CD14-positive monocyte (primary cell): ENCODE data around the gene GPALPP1. TPM values are rescaled to one million over a fixed set of nuclear protein-coding genes. Genes with fewer than 3 reads are reported as not detected.

Source experiments
- DNase-seq, 3 donors: peaks; one replicate each; pipeline ENCODE4 v3.0.0-alpha.2; 2011 to 2022
- H2AFZ ChIP-seq: 2 replicates; pipeline ENCODE4 v1.6.0; 2012; ENCODE audit warnings: mild to moderate bottlenecking, low read depth, low read length, inconsistent platforms; ENCODE audit not compliant: insufficient read depth, poor library complexity, severe bottlenecking
- H3K27ac ChIP-seq, 2 donors: 1 replicate in 1 of 2; 2 replicates in 1 of 2; pipeline ENCODE4 v1.5.1; 2012 to 2013; ENCODE audit warnings: low read length in 2 of 2, control low read depth in 1 of 2, inconsistent platforms in 1 of 2, low read depth in 1 of 2, mild to moderate bottlenecking in 1 of 2
- H3K27me3 ChIP-seq, 2 donors: one replicate each; pipeline versions ENCODE4 v1.6.0 to v1.6.1; 2011 to 2013; ENCODE audit warnings: low read length in 2 of 2; ENCODE audit not compliant: control insufficient read depth in 2 of 2, insufficient read depth in 2 of 2
- H3K36me3 ChIP-seq, 2 donors: replicated peaks in 1 of 2; 1 replicate in 1 of 2; 2 replicates in 1 of 2; pipeline versions ENCODE4 v1.5.1 to v1.6.1; 2012 to 2013; ENCODE audit warnings: low read length in 2 of 2, control low read depth in 1 of 2, inconsistent platforms in 1 of 2, mild to moderate bottlenecking in 1 of 2; ENCODE audit not compliant: insufficient read depth in 2 of 2, control insufficient read depth in 1 of 2
- H3K4me1 ChIP-seq, 2 donors: 1 replicate in 1 of 2; 2 replicates in 1 of 2; pipeline versions ENCODE4 v1.5.1 to v1.6.1; 2012 to 2013; ENCODE audit warnings: low read length in 2 of 2, control low read depth in 1 of 2, inconsistent platforms in 1 of 2, mild to moderate bottlenecking in 1 of 2, moderate library complexity in 1 of 2; ENCODE audit not compliant: insufficient read depth in 2 of 2, control insufficient read depth in 1 of 2
- H3K4me2 ChIP-seq: replicated peaks from 2 replicates; pipeline ENCODE3; 2012; ENCODE audit warnings: low read length, moderate library complexity, mild to moderate bottlenecking; ENCODE audit not compliant: poor library complexity, severe bottlenecking; ENCODE audit errors: extremely low read depth
- H3K4me3 ChIP-seq, 3 experiments: fragments of 200-600 bp in 1 of 3; sonication (generic) in 1 of 3; replicated peaks in 1 of 3; 1 replicate in 2 of 3; 2 replicates in 1 of 3; pipeline ENCODE4 v1.5.1; 2011 to 2013; ENCODE audit warnings: low read length in 3 of 3, mild to moderate bottlenecking in 3 of 3, control low read depth in 2 of 3, low read depth in 2 of 3, inconsistent platforms in 1 of 3, moderate library complexity in 1 of 3
- H3K79me2 ChIP-seq: 2 replicates; pipeline ENCODE4 v1.6.0; 2012; ENCODE audit warnings: mild to moderate bottlenecking, control low read depth, inconsistent platforms, low read length, moderate library complexity; ENCODE audit not compliant: insufficient read depth
- H3K9ac ChIP-seq: 2 replicates; pipeline ENCODE4 v1.6.0; 2017; ENCODE audit warnings: low read length, mild to moderate bottlenecking; ENCODE audit not compliant: insufficient read depth, poor library complexity, severe bottlenecking
- H3K9me3 ChIP-seq, 2 donors: replicated peaks in 1 of 2; 1 replicate in 1 of 2; 2 replicates in 1 of 2; pipeline versions ENCODE4 v1.5.1 to v1.6.1; 2012 to 2013; ENCODE audit warnings: low read length in 2 of 2, control low read depth in 1 of 2; ENCODE audit not compliant: control insufficient read depth in 1 of 2, insufficient read depth in 1 of 2
- H4K20me1 ChIP-seq: 2 replicates; pipeline ENCODE4 v1.6.0; 2012; ENCODE audit warnings: mild to moderate bottlenecking, low read length, control low read depth, moderate library complexity; ENCODE audit not compliant: insufficient read depth
- H3K27ac Mint-ChIP-seq, 7 donors: one replicate each; pipeline ENCODE4 v1.8.0; 2020; ENCODE audit warnings: mild to moderate bottlenecking in 7 of 7, mixed read lengths in 7 of 7, moderate library complexity in 6 of 7, inconsistent platforms in 2 of 7
- H3K27me3 Mint-ChIP-seq, 3 donors: one replicate each; pipeline ENCODE4 v1.8.0; 2021 to 2022; ENCODE audit warnings: low read depth in 3 of 3, mild to moderate bottlenecking in 3 of 3, mixed read lengths in 3 of 3, moderate library complexity in 3 of 3, inconsistent platforms in 1 of 3
- H3K36me3 Mint-ChIP-seq, 2 donors: one replicate each; pipeline ENCODE4 v1.8.0; 2020; ENCODE audit warnings: mixed read lengths in 2 of 2, inconsistent platforms in 1 of 2, mild to moderate bottlenecking in 1 of 2
- H3K4me1 Mint-ChIP-seq: one replicate; pipeline ENCODE4 v1.8.0; 2020; ENCODE audit warnings: mild to moderate bottlenecking, mixed read lengths
- H3K4me3 Mint-ChIP-seq, 2 donors: one replicate each; pipeline ENCODE4 v1.8.0; 2020; ENCODE audit warnings: mild to moderate bottlenecking in 2 of 2, mixed read lengths in 2 of 2, moderate library complexity in 1 of 2
- H3K9me3 Mint-ChIP-seq, 7 donors: one replicate each; pipeline ENCODE4 v1.8.0; 2020 to 2022; ENCODE audit warnings: mixed read lengths in 7 of 7, mild to moderate bottlenecking in 6 of 7, moderate library complexity in 6 of 7, inconsistent platforms in 2 of 7
- CTCF ChIP-seq: fragments of 200-600 bp; IDR thresholded peaks from one replicate; pipeline ENCODE4 v1.8.0; 2022; ENCODE audit warnings: antibody characterized with exemption, mild to moderate bottlenecking
- WGBS: methylation state at CpG from one replicate; pipeline ENCODE4 v1.1.5; 2013; ENCODE audit warnings: missing lambda C conversion rate; ENCODE audit not compliant: insufficient coverage; 5-methylcytosine and 5-hydroxymethylcytosine counted together
- intact Hi-C, 2 donors: fragments of 100-400 bp; cut with micrococcal nuclease; formaldehyde crosslinking; loops; one replicate each; pipeline versions ENCODE4 v1.15.0 to v1.15.1; 2023
- polyA plus RNA-seq, 3 donors: library from polyadenylated mRNA; depleted of rRNA in 1 of 3; unstranded in 2 of 3; stranded (reverse) in 1 of 3; fragments of 300-500 nt in 2 of 3; fragments of >200 nt in 1 of 3; fragmentation: Illumina TruSeq in 2 of 3; gene quantifications; 1 replicate in 2 of 3; 2 replicates in 1 of 3; pipeline ENCODE4 v1.2.3, GENCODE V29; 2012 to 2021

Gene GPALPP1
- polyA plus RNA-seq, 3 donors, result 9.4 to 13.7 (median 11.4) TPM

GRCh38 chr13:45034342-45034741, 45.0 kb downstream of the GPALPP1 start:
- H3K9me3 ChIP-seq, result no peaks in the 10 kb centered on the region
- Mint-ChIP-seq H3K27me3 (no peaks in the 10 kb centered on the region), H3K4me1 (no peaks in the 10 kb centered on the region), H3K27ac (no peak overlapping the region), H3K4me3 (no peak overlapping the region), H3K36me3 (peaks cover 28 to 46% of the 10 kb centered on the region in 2 donors), H3K9me3 (no peaks in the 10 kb centered on the region)
- 100% methylated on average over 1 of the region's 2 CpGs for WGBS
- no peaks in the 10 kb centered on the region for H3K4me1 ChIP-seq
- TF ChIP-seq CTCF, result no peak
- no peak for DNase-seq
- peaks cover 7 to 32% of the 10 kb centered on the region in 2 donors for H3K36me3 ChIP-seq
- no peaks in the 10 kb centered on the region for H3K27me3 ChIP-seq
- H4K20me1 ChIP-seq, result no peaks in the 10 kb centered on the region
- no peak overlapping the region for H3K4me3 ChIP-seq
- H3K27ac ChIP-seq, result no peak overlapping the region
- no peak overlapping the region for H2AFZ ChIP-seq
- H3K9ac ChIP-seq, result no peak overlapping the region
- intact Hi-C loops, result no loop called here
- no peak overlapping the region for H3K4me2 ChIP-seq
- H3K79me2 ChIP-seq, result no peaks in the 10 kb centered on the region

GRCh38 chr13:45036206-45036605, 46.9 kb downstream of the GPALPP1 start:
- intact Hi-C loops, result no loop called here
- Mint-ChIP-seq H3K4me3 (no peak overlapping the region), H3K4me1 (no peaks in the 10 kb centered on the region), H3K36me3 (peaks cover 23 to 37% of the 10 kb centered on the region in 2 donors), H3K9me3 (no peaks in the 10 kb centered on the region), H3K27me3 (no peaks in the 10 kb centered on the region), H3K27ac (no peak overlapping the region)
- H3K79me2 ChIP-seq, result no peaks in the 10 kb centered on the region
- H3K4me1 ChIP-seq, result no peaks in the 10 kb centered on the region
- H3K4me3 ChIP-seq, result no peak overlapping the region
- no peaks in the 10 kb centered on the region for H4K20me1 ChIP-seq
- H3K36me3 ChIP-seq, result peaks cover 7 to 26% of the 10 kb centered on the region in 2 donors
- no peak for DNase-seq
- H3K9me3 ChIP-seq, result no peaks in the 10 kb centered on the region
- H3K4me2 ChIP-seq, result no peak overlapping the region
- TF ChIP-seq CTCF, result no peak
- no peak overlapping the region for H3K27ac ChIP-seq
- no peak overlapping the region for H3K9ac ChIP-seq
- H3K27me3 ChIP-seq, result no peaks in the 10 kb centered on the region
- H2AFZ ChIP-seq, result no peak overlapping the region
